Stimulated activated CD4-positive, alpha-beta T cell treated with anti-CD3 and anti-CD28 coated beads, Interleukin-12 subunit alpha, Interleukin-12 subunit beta, amount 100 ng/mL, for 24 hours (primary cell): Measurements from ENCODE around the gene DLGAP3.

Experiments
- DNase-seq, 2 experiments: peaks; one replicate each; pipeline ENCODE4 v3.0.0-alpha.2; 2020; ENCODE audit warnings: low read depth in 2 of 2

Gene DLGAP3

DNA sequence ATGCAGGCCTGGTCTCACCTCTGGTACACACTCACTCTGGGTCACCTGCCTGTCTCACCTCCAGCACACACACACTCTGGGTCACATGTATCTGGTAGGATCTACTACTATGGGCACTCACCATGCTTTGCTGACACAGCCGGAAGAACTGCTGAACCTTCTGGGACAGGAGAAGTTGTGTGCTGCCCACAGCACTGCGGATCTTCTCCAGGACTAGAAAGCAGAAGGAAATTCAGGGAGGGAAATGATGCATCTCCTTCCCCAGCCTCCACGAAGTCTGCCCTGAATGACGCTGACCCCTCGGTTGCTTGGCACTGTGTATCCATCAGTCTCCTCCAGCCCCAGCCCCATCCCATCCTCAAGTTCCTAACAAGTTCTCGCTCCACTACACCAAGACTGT is 62.0 kb downstream of the DLGAP3 start:
- no peak for DNase-seq

DNA sequence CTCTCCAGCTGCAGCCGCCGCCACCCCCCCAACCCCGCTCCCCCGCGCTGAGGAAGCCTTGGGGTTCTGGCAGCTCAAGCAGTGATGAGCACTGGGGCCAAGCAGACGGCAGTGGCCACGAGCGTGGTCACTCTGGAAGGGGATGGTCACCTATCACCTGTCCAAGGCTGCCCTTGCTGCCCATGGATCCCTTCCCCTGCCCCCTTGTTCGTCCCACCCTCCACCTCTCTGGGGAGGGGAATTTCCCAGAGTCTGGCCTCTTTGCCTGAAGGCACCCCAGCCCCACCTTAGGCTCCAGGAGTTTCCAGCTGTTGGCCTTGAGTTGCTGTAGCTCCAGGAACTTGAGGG is 62.7 kb downstream of the DLGAP3 start:
- DNase-seq, result no peak

DNA sequence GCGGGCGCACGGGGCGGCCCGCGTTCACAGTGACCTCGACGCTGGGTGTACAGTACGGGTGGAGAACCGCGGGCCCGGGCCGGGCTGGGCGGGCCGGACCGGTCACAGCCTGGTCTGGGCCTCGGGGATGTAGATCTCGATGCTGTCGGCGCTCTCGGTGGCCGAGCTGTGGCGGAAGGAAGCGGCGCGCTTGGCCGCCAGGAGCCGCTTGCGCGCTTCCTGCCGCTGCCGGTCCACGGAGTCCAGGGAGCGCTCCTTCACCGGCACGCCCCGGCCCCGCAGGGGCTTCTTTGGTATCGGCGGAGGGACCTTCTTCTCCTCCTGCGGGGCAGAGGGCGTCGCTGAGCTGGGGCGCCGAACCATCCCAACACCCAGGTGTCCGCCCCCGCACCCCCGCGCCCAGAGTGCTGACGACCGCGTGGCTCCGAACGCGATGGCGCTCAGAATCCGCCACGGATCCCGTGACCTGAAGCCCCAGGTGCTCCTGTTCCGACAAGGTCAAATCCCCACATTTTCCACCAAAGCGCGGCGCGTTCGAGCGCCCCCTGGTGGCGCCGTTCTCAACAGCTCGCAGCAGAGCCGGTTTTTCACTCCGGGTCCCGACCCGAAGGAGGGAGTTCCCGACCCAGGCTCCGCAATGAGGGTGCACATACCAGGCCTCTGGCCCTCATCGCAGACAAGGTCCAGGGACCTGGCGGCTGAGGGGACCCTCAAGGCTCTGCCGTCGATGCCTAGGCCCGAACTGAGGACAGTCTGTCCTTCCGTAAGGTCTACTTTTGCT is 63.3 kb downstream of the DLGAP3 start:
- peak; percentile 91 to 93 for DNase-seq

DNA sequence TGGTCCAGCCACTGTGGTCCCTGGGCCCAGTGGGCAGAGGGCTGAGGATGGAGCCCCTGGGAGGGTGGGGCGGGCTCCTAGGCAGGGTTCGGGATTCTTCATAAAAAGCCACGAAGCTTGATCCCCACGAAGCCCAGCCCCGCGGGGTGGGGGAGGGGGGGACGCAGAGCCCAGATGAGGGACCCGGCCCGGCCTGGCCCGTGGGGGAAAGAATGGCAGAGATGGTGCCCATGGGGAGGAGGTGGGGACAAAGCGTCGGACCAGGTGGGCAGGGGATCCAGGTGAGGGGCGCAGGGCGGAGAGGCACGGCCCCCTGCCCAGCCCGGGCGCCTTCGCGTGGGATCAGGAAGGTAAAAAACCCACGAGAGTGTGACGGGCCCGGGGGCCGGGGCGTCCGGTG is 63.9 kb downstream of the DLGAP3 start:
- no peak for DNase-seq

DNA sequence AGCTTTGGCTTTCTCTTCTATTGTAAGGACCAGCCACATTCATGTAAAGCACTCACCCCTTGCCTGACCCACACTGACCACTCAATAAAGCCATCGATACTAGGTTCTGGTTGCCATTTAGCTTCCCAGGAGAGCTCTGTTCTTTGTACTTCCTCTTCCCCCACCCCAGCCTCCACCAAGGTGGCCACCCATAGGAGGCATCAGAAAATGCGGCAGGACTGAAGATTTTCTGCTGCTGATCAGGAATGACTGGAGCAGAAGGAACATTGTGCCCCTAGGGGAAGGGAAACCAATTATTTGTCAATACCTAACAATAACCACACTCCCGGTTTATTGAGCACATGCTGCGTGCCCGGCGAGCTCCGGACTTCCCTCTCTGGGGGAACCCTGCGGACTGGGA is 64.7 kb downstream of the DLGAP3 start:
- DNase-seq, result no peak

DNA sequence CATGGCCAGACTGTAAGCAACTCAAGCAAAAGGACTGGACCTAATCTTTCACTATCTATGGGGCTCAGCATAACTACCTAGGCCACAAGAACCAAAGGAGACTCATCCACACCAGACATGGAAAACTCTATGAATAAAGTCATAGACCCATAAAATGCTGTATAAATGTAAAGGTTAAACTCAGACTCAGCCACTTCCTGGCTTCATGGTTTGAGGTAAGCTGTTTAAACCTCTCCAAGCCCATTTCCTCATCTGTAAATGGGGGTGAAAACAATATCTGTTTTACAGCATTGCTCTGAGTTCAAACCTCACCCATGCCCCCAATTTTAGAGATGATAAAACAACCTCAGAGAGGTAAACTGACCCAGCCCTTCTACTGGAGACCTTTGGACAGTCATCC is 65.9 kb downstream of the DLGAP3 start:
- DNase-seq, result no peak

DNA sequence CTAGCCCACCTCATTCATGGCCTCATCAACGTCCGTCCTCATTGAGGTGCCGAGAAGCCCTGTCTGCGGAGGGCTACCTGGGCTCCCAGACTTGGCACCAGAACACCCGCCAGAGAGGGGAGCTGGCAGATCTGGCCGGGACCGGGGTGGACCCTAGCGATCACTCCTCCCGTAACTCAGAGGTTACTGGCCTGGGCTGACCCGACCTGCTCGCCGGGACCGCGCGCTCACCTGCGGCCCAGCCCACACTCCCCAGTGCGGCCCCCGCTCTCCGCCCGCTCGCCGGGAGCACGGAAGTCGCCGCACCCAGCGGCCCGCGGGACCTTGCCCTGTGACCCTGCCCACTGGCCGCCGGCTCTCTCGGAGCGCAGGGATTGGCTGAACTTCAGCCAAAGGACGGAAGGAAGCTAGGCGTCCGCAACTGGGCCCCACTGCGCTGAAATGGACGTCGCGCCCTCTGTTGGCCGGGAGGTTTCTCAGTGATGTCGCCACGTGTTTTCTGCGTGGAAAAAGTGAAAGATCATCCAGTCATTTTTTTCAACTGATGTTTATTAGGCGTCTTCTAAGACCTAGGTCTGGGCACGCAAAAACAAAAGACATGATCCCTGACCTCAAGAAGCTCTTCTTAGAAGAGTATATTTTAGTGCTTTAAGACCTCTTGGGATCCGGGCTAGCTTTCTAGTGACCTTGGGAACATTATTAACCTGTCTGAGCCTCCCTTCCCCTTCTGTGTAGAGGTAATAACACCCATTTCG is 69.8 kb downstream of the DLGAP3 start, which contains the start of gene SMIM12:
Gene SMIM12, minus strand, starts transcription at position 304 of the 755 bp plus-strand sequence. CDS start 3,772 bp downstream, outside the sequence.
- peak; percentile 85 to 92 for DNase-seq

DNA sequence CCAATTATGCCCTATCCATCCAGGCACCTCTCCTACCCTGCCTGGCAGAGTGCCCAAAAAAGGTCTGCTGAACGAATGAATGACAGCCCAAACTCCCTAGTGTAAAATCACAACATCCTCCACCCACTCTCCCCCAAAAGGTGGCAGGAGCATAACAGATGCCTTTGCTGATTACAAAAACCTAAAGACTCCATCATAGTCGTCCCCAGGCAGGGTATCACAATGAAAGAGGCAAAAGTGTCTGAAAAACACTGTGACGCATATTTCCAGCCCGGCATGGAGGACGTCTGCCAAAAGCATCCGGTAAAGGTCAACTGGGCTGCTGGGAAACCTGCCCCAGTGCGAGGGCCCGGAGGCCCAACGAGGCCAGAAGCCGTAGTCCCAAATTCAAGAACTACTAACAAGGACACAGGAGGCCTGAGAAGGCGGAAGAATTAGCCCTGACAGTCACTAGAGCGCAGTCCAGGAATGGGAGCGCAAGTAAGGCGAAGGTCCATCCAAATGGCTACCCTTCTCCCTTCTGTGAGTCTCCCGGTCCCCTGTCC is 70.5 kb downstream of the DLGAP3 start:
- DNase-seq, result no peak

DNA sequence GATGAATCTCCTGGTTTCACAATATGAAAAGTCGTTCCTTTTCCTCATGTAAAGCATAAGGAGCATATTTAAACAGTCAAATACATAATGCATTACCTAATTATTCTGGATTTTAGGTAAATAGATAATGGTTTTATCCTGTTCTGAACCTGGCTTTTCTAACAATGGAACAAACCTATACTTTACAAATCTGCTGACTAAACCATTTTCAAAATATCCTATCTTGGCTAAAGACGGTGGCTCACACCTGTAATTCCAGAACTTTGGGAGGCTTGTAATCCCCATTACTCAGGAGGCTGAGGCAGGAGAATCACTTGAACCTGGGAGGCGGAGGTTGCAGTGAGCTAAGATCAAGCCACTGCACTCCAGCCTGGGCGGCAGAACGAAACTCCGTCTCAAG is 72.8 kb downstream of the DLGAP3 start:
- DNase-seq, result no peak

DNA sequence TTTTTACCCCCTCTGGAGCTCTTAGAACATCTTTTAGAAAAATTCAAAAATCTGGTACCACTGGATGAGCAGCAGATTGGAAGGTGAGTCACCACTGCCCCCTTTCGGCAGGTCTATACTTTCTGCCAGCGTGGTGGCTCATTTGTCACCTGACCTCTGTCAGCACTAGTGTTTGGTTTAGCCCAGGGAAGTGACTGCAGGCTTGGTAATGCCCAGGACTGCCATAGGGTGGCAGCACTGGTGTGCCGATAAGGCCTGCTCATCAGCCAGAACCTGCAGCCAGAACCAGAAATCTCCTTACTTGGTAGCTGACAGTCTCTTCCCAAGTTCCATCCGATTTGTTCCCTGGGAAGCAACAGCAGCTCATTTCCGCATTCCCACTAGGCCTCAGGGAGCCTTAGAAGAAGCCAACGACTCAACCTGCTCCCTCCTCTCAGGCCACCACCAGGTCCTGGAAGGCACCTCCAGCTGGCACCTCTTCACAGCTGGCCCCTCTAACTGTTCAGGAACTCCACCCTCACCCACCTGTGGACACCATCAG is 76.7 kb downstream of the DLGAP3 start:
- DNase-seq, result peak; percentile 75 to 86

DNA sequence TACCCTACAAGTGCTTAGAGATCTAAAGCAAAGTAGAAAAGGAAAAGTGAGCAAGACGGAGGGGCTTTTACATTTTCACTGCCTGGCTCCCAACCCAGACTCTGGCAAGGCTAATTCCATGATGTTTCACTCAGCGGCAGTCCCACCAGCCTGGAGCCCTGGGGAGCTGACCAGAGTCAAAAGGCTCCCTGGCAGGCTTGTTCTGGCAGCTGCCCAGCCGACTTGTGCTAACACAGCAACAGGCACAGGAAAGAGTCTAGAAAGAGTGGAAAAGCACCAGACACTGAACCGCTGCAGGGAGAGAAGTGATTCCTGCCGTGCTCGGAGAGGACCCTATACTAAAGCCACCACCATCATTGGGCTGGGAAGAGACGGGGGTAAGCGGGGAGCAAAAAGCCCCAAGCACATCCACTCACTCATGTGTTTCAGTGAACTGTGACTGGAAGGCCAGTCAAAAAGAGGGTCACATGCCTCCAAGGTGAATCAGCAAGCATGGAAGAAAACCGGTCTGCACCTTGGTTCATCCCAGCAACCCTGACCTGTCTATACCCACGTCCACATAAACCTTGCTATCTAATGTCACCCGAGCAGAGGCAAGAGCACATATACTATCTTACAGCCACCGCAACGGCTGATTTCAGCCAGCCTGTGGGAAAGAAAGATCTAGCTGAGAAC is 77.9 kb downstream of the DLGAP3 start:
- DNase-seq, result no peak

DNA sequence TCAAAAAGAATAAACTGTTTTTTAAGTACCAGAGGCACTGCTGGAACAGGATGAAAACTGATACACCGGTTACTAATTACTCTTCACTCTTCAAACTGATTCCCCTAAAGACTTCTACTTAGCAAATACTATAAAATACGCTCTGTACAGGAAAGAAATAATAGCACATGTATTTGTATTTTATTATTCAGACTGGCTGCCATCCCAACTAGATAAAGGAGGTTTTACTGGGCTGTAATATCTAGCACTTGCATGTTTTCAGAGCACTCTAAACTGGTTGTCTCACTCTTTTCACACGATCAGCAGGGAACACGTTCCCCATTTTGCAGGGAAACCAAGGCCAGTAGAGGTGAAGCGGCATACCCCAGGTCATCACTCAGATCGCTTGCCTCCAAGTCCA is 79.1 kb downstream of the DLGAP3 start:
- no peak for DNase-seq

DNA sequence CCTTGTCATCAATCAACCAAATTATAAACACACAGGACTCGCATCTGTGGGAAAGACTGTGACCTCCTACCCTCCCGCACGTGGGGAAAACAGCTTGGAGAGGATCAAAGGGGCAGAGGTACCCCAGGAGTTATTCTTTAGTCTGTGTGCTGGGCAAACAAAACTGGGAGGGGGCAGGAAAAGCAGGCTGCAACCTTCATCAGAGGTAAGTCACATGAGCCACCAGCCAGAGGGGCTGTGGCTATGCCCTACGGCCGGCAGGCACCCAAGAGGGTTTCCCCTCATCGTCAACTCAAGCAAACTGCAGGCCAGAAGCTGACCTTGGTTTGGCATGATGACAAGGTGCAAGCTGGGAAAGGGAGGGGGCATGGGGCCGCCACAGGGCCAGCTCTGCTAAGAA is 82.4 kb downstream of the DLGAP3 start:
- no peak for DNase-seq

DNA sequence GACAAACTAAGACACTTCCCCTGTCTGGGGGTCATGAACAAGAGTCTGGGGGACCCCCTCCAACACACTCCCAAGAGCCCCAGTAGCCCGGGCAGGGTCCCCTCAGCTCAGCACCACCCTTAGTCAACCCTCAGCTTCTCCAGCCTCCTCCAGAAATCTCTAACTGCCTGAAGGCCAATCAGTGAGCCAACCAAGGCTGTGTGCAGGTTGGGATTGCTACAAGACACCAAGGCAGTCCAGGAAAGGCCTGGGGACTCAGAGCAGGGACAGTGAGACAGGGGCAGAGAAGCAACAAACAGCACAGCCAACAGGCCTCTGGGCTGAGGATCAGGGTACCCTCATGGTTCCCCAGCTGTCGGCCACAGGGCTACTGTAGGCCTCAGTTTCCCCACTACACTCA is 83.2 kb downstream of the DLGAP3 start:
- DNase-seq, result no peak

DNA sequence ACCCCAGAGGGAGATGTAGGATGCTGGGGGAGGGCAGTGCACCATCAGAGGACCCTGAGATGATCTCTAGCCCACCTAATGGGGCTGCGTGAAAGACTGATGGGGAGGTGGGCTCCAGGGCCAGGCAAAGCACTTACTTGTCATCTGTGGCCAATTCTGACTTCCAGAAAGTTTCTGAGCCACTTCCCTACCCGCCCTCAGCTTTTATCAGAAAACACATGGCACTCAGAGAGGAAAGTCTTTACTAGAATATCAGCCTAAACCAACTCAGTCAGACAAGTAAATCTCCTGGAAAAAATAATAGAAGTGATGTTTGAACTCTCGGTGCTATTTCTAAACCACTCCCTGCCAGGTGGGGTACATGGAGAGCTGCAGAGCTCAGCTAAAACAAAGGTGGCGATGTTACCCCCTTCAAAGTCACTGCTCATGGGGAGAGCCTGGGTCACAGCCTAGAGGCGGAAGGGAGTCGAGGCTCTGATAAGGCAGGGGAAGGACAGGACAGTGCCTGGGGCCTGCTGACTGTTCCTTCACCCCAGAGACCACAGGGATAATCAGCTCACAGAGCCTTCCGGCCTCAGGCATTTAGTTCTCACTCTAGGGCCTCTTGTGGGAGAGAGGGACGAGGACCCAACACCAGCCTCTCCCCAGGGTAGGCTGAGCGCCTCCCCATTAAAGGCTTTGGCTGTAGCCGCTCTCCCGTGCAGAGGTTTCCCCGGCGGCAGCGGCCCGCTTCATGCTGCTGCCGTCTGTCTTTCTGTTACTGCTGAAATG is 84.1 kb downstream of the DLGAP3 start:
- DNase-seq, result no peak

DNA sequence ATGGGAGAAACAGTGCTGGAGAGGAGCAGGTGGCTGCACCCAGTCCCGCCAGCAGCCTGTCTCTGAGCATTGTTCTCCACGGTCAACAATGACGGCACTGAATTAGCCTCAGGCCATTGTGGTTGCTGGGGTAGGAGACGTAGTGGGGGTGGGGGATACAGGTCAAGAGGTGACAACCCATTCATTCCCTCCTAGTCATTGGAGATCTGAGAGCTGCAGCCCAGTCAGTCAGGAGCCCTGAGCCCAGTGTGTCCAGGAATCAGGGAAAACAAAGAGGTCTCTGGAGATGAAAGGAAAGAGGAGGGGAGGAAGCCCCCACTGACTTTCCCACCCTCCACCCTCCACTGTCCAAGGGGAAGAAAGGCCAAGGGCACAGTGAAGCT is 85.2 kb downstream of the DLGAP3 start:
- no peak for DNase-seq

DNA sequence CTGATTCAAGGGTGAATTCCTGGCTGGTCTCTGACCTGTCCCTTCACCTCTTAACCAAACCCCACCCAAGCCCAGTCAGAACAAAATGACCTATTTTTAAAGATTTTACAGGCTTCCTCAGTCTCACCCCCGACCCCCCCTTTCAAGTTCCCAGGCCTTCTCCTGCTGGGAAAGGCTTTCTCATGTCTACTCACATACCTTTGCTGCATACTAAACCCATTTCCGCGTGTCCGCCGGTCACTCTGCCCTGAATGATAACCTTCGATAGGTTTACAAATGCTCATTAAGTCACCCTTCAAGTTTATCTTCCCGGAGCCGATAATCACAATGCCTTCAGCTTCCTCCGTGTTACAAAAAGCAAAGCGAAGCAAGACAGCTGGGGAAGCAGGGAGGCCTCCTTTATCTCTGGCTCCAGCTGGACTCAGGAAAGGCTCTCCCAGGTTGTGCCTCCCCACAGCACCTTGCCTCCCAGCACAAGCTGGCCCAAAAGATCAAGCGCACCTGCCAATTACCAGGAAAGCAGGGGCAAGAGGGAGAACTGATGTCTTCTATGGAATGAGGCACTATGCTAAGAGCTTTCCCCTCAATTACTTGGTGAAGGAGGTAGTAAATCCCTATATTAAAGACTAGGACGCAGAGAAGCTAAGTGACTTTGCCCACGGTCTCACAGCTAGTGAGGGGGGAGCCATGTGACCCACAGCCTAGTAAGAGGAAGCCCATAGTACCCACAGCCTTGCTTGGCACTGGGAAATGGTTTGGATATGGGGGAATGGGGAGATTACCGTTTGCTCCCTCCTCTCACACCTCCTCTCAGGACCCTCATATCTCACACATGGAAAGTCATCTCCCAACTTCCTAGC is 85.8 kb downstream of the DLGAP3 start:
- no peak for DNase-seq

DNA sequence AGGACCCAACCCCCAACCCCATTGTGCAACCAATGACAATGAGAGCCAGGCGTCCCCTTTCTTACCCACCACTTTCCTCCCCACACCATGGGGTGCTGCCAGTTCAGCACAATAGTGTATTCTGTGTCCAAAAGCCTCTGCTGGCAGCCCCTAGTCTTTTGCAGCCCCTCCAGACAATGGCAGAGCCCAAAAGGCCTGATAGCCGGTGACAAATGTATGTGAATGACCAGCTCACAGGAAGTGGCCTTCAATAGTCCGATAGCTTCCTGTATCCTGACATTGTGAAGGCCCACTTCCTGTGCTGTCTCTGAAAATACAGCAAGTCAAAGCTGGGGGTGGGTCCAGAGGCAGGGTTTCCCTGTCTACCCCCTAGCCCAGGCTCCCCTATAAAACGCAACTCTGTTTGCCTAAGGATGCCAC is 86.5 kb downstream of the DLGAP3 start:
- no peak for DNase-seq

DNA sequence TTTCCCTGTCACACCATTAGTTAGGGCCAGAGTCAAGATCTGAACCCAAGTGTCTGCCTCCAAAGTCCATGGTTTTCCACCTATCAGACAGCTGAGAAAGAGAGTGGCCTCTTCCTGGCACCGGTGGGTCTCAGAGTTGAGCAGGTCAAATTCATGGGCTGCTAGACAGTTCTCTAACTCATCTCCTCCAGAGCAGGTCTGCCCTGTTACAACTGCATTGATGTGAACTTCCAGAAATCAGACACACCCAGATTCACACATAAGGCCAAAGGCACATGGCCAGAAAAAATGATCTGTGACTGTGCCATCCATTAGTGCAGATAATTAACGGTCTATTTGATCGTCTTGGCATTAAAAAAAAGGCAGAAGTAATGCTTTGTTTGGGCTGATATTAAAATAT is 87.4 kb downstream of the DLGAP3 start:
- DNase-seq, result no peak

DNA sequence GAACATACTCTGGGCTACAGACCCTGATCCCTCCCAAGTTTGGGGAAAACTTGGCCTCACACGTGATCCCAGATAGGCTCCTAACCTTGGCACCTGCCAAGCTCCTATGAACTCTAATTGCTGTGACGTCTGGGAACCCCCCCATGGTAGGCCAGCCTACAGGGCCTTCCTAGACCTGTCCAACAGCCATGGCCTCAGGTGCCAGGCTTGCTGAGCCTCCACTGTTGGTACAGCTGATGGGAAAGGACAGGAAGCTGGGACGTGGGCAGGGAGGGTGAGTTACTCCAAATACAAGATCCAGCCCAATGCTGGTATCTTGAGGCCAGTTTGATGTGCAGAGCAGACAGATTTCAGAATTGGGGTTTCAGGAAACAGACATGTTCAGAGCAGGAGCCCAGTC is 89.0 kb downstream of the DLGAP3 start:
- DNase-seq, result no peak
